HG02763 (cell line): ENCODE data around the gene ATXN1.
"Not testable (repeated sequence)": the region's sequence is repeated elsewhere in the genome, so short reads cannot be mapped to it uniquely, and the experiment has no call there.

ENCODE experiments used
- ATAC-seq: cut with Tn5 transposase; IDR thresholded peaks from one replicate; pipeline ENCODE4 v1.9.1; 2021; ENCODE audit warnings: mild to moderate bottlenecking, moderate library complexity; ENCODE audit not compliant: unreplicated experiment

ATXN1 gene

DNA sequence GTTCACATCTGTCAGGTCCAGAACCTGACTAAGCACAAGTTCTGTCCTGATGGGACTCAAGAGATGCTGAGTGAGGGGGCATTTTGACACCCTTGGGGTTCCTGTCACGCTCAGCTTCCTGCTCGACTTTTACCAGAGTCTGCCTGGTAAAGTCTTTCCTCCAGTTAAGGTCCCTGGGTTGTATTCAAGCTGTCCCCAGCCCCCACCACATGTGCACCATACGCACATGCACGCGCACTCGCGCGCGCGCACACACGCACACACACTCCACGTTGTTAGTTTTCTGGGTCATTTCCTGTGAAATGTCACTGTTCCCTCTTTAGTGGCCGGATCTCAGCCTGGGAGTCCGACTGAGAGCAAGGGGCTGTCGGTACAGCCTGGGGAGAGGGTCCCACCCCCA is 356.8 kb downstream of the ATXN1 start:
- ATAC-seq: no peak

DNA sequence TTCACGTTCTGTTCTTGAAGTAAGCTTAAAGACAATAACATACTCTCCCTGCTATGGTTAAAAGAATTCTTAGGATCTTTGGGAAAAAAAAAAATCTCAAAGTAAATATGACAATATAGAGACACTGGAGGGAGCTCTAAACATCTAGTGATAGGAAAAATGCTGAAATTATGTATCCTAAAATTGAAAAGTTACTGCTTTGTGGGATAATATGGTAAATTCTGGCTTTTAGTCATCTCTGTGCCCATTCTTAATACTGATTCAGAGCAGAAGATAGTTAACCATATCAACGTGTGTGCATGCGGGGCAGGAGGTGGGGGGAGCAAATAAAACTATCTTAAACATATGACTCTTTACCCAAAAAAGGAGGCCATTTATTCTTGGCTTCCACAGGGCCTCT is 357.4 kb downstream of the ATXN1 start:
- no peak for ATAC-seq

DNA sequence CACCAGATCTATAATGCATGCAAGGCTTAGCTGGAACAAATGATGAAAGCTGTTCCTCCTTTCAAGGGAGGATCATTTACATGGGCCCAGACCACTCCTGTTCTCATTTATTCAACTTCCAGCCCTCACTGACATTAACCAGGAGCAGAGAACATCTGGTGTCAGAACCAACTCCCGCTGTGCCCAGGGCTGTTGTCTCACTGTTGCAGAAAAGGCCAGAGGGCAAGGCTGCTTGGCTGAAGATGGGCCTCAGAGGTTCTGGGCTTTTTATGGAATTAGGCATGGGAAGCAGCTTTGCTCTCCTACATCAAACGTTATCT is 358.7 kb downstream of the ATXN1 start:
- no peak for ATAC-seq

DNA sequence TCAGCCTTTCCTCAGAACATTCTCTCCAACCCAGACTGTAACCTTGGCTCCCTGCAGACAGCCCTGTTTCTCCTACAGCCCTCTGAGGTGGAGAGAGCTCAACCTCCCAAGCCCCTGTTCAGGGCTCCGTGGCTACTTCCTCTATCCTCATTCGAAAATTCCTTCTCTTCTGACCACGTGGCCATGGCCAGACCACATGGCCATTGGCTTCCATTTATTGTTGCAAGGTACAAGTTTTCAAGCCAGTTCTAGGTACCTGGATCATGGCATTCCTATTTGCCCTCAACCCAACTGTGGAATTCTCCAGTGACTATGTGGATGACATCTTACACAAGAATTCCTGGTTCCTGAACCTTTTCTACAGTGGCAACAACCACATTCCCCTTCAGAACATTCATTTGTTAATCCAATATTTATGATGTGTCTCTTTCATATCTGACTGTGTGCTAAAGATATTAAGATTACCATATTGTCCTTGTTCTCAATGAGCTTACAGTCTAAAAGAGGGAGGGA is 361.0 kb downstream of the ATXN1 start:
- ATAC-seq: no peak

DNA sequence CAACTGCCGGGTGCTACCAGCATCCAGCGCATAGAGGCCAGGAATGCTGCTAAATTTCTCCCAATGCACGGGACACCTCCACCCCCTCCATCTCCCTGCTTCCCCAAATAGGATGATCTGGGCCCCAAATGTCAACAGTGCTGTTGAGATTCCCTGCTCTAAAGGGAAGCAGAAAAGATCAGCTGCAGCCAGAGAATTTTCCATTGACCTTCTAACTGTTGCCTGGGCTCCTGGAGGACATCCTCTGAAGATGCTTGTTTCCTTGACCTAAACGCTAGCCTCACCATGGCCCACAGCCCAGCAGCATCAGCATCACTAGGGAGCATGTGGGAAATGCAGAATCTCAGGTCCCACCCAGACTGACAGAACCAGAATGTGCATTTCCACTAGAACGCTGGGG is 361.6 kb downstream of the ATXN1 start:
- no peak for ATAC-seq

DNA sequence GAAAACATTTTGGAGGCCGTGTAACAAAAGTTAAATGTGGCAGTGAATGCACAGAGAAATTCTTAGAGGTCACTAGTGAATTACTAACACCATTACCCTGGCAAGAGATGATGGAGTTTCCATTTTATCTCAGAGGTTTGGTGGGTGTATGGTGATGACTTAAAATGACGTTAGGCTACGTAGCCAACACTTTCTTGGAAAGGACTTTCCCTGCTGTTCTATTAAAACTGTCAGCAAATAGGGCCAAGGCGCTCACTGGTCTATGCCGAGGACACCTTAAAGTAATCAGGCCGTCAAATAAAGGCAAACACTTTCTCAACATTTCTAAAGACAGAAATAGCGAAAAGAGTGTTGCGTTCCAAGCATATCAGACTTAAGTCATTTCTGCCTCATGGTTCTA is 362.1 kb downstream of the ATXN1 start:
- no peak for ATAC-seq

DNA sequence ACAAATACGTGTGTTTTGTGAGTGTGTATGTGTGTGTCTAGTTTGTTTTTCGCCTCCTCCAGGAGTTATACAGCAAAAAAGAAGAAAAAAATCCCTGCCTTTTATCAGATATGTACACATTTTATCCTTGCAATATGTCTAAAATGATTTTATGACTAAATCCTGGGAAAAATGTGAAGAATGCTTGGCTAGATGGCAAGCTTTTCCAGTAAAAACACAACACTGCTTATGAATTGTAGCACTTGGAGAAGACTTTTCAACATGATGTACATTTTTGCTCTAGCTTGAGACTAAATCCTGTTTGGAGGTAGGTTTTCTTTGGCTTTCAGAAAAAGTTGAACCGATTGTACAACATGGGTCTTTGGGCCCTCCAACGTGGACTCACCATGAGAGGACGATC is 362.7 kb downstream of the ATXN1 start:
- ATAC-seq: no peak

DNA sequence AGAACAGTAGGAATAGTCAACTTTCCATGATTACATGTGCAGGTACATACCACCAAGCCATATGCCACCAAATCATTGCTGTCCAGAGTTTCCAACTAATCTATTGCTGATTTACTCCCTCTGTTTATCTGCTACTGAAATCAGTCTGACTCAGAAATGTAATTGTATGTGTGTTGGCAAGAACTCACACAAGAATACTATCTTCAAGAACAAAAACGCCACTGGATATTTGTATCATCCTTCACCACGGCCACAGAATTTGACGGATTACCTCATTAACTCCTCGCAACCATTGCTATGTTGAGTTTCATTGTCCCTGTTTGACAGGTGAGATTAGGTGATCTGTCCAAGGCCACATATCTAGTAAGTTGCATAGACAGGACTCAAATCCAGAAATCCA is 363.6 kb downstream of the ATXN1 start:
- ATAC-seq: no peak

DNA sequence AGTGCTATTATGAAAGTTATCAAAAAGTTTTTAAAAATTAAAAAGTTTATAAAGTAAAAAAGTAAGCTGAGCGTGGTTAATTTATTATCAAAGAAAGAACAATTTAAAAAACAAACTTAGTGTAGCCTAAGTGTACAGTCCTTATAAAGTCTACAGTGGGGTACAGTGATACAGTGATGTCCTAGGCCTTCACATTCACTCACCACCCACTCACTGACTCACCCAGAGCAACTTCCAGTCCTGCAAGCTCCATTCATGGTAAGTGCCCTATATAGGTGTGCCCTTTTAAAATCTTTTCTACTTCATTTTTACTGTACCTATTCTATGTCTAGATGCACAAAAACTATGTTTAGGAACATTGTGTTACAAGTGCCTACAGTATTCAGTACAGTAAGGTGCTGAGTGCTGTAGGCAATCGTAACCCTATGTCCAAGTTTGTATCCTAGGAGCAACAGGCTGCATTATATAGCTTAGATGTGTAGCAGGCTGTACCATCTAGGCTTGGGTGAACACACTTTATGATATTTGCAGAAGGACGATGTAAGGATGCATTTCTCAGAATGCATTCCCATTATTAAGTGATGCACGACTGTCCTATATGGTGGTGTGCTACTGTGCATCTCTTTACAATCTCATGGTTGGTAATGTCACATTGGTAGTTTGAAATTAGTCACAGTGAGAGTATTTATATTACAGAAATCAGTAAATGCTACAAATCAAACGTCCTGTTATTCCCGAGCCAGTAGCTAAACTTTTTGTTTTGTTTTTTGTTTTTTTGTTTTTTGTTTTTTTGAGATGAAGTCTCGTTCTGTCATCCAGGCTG is 364.6 kb downstream of the ATXN1 start:
- ATAC-seq: no peak

DNA sequence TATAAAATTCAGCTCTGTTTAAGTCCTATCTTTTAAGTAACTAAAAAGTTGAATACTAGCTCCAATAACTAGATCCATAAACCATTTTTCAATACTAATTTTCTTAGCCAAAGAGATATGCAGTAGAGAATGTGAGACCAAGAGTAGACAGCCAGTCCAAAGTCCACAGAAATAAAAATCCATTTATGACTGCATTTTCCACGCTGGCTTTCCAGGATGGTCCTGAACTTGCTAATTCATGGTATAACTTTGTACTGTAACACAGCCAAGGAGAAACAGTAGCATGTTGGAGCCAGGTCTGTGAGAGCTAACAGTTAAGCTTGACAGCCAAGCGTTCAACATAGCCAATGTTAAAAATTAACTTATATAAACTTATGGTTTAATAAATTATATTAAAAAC is 366.6 kb downstream of the ATXN1 start:
- ATAC-seq: no peak

DNA sequence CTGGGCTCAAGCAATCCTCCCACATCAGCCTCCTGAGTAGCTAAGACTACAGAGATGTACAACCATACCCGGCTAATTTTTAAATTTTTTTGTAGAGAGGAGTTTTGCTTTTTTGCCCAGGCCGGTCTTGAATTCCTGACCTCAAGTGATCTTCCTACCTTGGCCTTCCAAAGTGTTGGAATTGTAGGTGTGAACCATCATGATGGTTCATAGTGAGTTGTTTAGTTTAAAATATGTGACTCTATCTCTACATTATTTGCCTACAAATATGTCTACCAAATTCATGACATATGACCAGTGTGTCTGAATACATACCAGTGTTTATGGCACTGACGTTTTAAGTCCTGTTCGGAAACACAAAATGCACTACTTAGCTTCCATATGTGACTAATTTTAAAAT is 367.9 kb downstream of the ATXN1 start:
- no peak for ATAC-seq

DNA sequence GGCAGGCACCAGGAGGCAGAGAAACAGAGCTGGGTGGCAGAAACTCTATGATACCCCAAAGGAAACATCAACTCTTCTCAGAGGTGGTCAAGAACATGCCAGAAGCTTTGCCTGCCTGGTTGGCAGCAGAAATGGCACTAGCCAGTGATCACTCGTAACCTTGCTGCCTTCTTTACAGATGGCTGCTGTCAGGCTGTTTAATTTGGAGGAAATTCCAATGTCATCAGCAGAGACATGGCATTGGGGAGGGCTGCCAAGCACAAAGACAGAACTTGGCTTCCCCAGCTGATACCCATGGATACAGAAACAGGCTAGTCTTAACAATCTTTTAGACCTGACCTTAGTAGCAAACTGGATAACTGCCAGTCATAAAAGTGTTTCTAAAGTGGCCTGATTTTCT is 369.2 kb downstream of the ATXN1 start:
- no peak for ATAC-seq

DNA sequence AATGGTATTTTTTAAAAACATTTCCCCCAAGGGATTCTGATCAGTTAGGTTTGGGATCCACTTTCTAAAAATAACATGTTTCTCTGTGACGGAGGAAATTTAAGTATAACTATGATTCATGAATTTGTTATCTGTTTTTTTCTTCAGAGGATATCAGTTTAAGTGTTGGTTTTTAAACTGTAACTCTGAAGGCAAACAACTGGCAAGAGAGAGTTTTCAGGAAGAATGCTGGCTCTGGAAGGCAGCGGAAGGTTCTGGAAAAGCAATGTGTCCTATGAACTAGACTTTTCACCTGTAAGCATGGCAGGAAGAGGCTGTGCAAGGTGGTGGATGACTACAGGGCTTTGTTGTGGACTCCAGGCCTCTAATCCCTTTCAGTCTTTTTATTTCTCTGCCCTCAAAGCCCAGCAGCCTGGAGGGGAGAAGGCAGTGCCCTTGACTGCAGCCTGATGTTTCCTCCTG is 369.8 kb downstream of the ATXN1 start:
- ATAC-seq: no peak

DNA sequence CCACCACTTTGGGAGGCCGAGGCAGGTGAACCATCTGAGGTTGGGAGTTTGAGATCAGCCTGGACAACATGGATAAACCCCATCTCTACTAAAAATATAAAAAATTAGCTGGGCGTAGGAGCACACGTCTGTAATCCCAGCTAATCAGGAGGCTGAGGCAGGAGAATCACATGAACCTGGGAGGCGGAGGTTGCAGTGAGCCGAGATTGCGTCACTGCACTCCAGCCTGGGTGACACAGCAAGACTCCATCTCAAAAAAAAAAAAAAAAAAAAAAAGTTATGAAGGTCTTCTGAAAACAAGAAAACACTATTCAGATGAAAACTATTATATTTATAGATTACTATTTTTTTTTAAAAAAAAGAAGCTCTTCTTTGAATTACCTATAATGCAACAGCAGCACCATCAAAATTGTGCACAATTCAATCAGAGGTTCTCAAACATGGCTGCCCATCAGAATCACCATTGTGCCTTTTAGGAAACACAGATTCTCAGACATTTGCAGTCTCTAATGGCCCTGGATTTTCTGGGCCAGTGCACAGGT is 370.3 kb downstream of the ATXN1 start:
- not testable (repeated sequence) for ATAC-seq

DNA sequence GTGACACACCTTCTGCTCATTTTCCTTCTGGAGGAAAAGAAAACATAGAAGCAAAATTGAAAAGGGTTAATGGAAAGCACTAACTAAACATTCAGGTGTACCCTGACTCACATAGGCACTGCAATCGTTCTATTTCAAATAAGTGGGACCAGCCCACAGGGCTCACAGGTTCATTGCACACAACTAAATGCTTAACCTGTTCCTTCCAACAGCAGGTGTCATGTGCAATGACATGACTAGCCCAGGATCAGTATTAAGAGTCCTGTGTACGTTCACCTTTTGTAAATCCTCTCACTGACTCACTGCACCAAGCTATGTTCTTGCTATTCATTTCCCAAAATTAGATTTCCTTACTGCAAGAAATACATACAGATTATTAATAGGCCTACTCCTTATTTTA is 371.6 kb downstream of the ATXN1 start:
- ATAC-seq: no peak

DNA sequence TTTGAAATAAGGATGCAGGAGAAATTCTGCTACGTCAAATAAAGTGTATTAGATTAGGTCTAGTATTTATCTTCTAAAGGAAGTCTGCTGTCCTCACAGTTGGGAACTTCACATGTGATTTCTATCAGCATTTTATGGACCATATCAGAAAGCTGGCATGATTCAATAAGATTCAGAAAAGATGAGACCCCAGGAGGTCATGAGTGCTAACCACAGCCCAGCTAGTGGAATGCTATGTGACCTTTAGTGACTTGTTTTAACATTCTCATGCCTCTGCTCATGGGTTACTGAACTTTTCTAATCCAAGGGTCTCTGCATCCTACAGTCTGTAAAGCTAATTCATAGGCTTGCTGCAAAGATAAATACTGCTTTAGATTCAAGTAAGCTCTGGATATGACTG is 372.8 kb downstream of the ATXN1 start:
- ATAC-seq: no peak

DNA sequence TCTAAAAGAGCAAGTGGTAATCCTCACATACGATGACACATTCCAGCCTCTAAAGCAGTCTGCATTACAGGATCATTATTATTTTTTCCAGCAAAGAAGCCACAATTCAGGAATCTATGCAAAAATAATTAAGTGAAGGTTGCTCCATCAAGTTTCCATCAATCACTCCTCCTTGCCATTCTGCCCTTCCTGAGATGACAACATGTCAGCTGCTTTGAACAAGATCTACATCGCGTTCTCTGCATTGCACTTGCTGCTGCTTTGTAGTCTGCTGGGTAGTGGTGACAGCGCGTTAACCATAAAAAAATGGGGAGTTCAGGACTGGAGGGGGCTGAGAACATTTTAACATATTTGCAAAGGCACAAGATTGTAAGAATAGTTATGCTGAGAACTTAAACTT is 375.2 kb downstream of the ATXN1 start:
- ATAC-seq: no peak

DNA sequence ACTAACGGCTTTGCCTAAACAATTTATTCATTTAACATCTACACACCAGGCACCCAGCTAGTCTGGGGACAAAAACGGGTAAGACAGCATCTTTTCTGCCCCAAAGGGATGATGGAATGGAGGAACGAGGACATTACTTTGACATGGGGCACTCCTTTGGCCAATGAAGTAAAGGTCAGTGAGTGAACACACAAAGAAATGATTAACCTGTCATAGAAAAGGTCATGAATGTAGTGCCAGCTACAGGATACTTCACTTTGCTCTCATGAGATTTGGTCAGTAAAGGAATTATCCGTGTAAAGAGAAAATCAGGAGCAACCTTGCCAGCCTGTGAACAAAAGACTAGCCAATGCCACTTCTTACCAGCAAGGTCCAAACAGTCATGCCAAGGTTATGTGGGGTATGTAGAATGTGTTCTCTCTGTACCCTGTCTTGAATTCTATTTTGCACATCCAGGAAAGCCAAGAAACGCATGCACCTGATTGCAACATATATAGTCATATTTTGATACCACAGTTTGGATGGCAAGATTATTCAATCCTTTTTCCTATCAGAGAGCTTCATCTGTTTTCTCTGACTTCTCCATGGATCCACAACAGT is 377.6 kb downstream of the ATXN1 start:
- no peak for ATAC-seq

DNA sequence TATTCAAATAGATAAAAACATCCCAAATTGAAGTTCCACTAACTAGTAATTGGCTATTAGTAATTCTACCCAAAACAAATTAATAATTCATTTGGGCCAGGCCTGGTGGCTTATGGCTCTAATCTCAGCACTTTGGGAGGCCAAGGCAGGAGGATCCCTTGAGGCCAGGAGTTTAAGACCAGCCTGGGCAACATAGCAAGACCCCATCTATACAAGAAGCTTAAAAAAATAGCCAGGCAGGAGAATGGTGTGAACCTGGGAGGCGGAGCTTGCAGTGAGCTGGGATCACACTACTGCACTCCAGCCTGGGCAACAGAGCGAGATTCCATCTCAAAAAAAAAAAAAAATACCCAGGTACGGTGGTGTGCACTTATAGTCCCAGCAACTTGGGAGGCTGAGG is 379.3 kb downstream of the ATXN1 start:
- ATAC-seq: not testable (repeated sequence)

DNA sequence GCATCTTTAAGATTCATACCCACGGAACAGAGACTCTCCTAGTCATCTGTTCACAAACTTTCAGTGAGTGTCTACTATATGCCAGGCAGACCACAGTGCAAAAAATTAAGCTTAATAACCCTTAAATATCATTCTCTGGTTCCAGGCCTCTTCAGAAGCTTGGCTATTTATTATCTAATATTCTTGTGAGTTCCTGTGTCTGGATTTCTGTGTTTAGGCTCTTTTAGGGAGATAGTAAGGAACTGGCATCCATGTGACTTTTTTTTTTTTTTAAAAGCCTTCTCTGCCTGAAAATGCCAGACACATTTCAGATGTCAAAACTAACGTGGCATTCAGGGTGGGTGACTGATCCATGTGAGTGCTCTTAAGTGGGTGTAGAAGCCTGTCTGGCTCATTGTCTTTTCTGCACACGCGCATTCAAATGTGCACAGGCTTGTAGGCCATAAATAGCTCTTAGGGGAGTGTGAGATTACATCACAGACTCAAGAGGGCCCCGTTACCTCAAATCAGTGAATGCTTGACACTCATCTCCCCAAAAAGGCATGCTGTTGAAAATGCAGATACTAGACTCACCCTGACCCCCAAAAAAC is 380.9 kb downstream of the ATXN1 start:
- ATAC-seq: no peak

DNA sequence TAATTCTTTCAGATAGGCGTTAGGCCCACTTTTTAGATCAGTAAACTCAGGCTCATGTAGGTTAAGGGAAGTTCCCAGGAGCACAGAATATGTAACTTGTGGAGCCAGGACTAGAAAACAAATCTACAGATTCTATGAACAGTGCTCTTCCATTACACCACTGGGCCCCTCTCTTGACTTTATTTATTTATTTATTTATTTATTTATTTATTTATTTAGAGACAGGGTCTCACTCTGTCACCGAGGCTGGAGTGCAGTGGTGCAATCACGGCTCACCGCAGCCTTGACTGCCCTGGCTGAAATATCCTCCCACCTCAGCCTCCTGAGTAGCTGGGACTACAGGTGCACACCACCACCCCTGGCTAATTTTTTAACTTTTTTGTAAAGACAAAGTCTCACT is 382.9 kb downstream of the ATXN1 start:
- ATAC-seq: not testable (repeated sequence)

DNA sequence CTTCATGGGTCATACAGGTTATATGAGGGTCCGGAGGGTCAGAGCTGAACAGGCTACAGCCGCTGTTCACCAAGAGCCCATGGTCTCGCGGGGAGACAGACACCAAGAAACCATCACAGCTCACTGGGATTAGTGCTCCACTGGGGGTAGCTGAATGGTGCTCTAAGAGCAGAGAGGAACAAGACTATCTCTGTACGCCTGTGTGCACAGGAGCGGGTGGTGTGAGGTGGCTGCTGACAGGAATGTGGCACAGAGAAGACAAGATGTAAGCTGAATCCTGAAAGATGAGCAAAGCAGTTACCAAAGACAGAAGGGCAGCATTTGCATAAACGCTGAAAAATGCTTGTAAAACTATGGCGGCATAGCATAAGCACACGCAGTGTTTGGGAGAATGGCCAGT is 383.8 kb downstream of the ATXN1 start:
- no peak for ATAC-seq
